Esophagus muscularis mucosa (tissue), 3 donors: ENCODE results near the gene TBC1D24.

Experiments used
- CTCF ChIP-seq, 3 experiments: fragments of 200-600 bp in 2 of 3; fragments of 450-650 bp in 1 of 3; sonication (generic) in 2 of 3; IDR thresholded peaks; one replicate each; pipeline ENCODE4 v1.5.1; 2017 to 2019; ENCODE audit warnings: antibody characterized with exemption in 3 of 3, mild to moderate bottlenecking in 2 of 3, moderate library complexity in 1 of 3
- POLR2AphosphoS5 ChIP-seq, 2 donors: sonication (generic); formaldehyde crosslinking; IDR thresholded peaks; one replicate each; pipeline ENCODE4 v1.6.1; 2017; ENCODE audit warnings: antibody characterized with exemption in 2 of 2

- no peak for TF ChIP-seq CTCF (IDR thresholded peaks at IDR 0.05)
- TF ChIP-seq POLR2AphosphoS5 (IDR thresholded peaks at IDR 0.05), result no peak
Observed at GRCh38 chr16:2458887-2459646, 15.9 kb upstream of the TBC1D24 start.
